HG03103 (cell line): ENCODE results near the gene PTPN23.
"Not testable (repeated sequence)": the region's sequence is repeated elsewhere in the genome, so short reads cannot be mapped to it uniquely, and the experiment has no call there.

Source experiments
- ATAC-seq: cut with Tn5 transposase; IDR thresholded peaks from one replicate; pipeline ENCODE4 v1.9.1; 2021; ENCODE audit warnings: low read depth; ENCODE audit not compliant: unreplicated experiment

Gene PTPN23

GRCh38 chr3:47440131-47440530 lies 59.3 kb downstream of the PTPN23 start:
- ATAC-seq = no peak

DNA sequence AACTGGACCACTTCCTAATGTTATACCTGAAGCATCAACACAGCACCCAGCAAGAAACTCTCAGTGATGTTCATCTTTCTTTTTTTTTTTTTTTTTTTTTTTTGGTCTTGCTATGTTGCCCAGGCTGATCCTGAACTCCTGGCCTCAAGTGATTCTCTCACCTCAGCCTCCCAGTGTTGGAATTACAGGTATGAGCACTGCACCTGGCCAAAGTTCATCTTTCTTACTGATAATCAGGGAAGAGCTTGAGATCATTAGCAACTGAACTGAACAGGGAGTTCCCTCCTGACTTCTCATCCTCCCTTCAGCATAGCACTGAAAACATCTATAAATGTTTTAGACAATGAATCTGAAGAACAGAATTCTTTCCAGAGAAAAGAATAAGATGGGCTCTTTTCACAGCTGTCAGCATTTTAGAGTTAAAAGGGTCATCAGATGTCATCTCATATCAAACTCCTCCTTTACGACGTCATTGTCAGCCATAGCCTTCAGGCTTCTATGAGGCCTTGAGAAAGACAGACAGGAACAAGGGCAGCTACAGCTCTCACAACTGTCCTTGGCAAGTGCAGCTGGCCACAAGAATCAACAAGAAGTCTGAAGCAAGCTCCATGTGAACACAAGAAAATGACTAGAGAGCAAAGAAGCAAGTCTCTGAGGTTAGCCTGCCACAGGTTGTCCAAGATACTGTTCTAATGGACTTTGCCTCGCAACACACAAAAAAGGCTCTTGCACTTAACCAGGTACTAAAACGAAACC lies 61.2 kb downstream of the PTPN23 start:
- ATAC-seq = no peak

GRCh38 chr3:47443611-47443995 lies 62.8 kb downstream of the PTPN23 start:
- no peak for ATAC-seq

DNA sequence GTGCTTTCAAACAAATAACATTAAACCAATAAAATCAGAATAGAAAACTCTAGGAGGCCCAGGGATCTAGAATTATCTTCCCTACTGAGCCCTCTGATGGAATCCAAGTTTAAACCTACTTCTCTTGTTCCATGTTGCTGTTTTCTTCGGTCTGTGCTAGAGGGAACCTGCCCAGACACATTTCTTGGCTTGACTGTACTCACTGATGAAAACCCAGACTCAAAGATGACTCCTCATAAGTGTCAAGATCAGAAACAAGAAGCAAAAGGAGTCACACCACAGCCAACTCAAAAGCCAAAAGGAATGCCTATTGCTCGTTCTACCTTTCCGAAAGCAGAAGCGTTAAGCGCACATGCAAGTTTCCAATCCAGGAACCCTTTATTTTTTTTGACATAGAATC lies 63.3 kb downstream of the PTPN23 start:
- no peak for ATAC-seq

DNA sequence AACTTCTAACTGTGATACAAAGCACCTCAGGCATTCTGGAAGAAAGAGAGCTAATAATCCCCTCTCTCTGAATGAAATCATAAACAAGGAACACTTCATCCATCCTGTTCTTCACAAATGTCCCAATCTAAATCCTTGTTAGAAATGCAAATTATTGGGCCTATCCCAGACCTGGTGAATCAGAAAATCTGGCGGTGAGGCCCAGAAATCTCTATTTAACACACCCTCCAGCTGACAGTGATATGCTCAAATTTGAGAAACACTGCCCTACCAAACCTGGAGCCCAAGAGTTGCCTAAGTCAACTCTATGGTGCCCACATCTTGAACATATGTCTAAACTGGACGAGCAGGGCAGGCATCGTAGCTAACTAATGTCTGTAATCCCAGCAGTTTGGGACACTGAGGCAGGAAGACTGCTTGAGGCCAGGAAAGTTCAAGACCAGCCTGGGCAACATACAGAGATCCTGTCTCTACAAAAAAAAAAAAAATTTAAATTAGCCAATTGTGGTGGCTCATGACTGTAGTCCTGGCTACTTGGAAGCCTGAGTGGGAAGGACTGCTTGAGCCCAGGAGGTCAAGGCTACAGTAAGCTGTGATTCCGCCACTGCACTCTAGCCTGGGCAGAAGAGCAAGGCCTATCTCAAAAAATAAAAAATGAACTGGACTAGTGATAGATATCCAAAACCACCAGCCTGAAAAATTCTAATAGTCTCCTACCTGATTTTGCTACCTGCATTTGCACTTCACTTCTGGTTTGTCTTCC lies 71.8 kb downstream of the PTPN23 start:
- no peak for ATAC-seq

- no peak for ATAC-seq
Observed at GRCh38 chr3:47455806-47456452, 75.1 kb downstream of the PTPN23 start.

GRCh38 chr3:47456984-47457383 lies 76.2 kb downstream of the PTPN23 start:
- ATAC-seq = no peak

GRCh38 chr3:47459534-47460085 lies 78.8 kb downstream of the PTPN23 start:
- ATAC-seq = not testable (repeated sequence)
